CD14-positive monocyte (primary cell): ENCODE measurements around the gene WDPCP. TPM values are rescaled to one million over a fixed set of nuclear protein-coding genes. Genes with fewer than 3 reads are reported as not detected.

Source experiments
- DNase-seq, 3 donors: peaks; one replicate each; pipeline ENCODE4 v3.0.0-alpha.2; 2011 to 2022
- H2AFZ ChIP-seq: 2 replicates; pipeline ENCODE4 v1.6.0; 2012; ENCODE audit warnings: mild to moderate bottlenecking, low read depth, low read length, inconsistent platforms; ENCODE audit not compliant: insufficient read depth, poor library complexity, severe bottlenecking
- H3K27ac ChIP-seq, 2 donors: 1 replicate in 1 of 2; 2 replicates in 1 of 2; pipeline ENCODE4 v1.5.1; 2012 to 2013; ENCODE audit warnings: low read length in 2 of 2, control low read depth in 1 of 2, inconsistent platforms in 1 of 2, low read depth in 1 of 2, mild to moderate bottlenecking in 1 of 2
- H3K27me3 ChIP-seq, 2 donors: one replicate each; pipeline versions ENCODE4 v1.6.0 to v1.6.1; 2011 to 2013; ENCODE audit warnings: low read length in 2 of 2; ENCODE audit not compliant: control insufficient read depth in 2 of 2, insufficient read depth in 2 of 2
- H3K36me3 ChIP-seq, 2 donors: replicated peaks in 1 of 2; 1 replicate in 1 of 2; 2 replicates in 1 of 2; pipeline versions ENCODE4 v1.5.1 to v1.6.1; 2012 to 2013; ENCODE audit warnings: low read length in 2 of 2, control low read depth in 1 of 2, inconsistent platforms in 1 of 2, mild to moderate bottlenecking in 1 of 2; ENCODE audit not compliant: insufficient read depth in 2 of 2, control insufficient read depth in 1 of 2
- H3K4me1 ChIP-seq, 2 donors: 1 replicate in 1 of 2; 2 replicates in 1 of 2; pipeline versions ENCODE4 v1.5.1 to v1.6.1; 2012 to 2013; ENCODE audit warnings: low read length in 2 of 2, control low read depth in 1 of 2, inconsistent platforms in 1 of 2, mild to moderate bottlenecking in 1 of 2, moderate library complexity in 1 of 2; ENCODE audit not compliant: insufficient read depth in 2 of 2, control insufficient read depth in 1 of 2
- H3K4me2 ChIP-seq: replicated peaks from 2 replicates; pipeline ENCODE3; 2012; ENCODE audit warnings: low read length, moderate library complexity, mild to moderate bottlenecking; ENCODE audit not compliant: poor library complexity, severe bottlenecking; ENCODE audit errors: extremely low read depth
- H3K4me3 ChIP-seq, 3 experiments: fragments of 200-600 bp in 1 of 3; sonication (generic) in 1 of 3; replicated peaks in 1 of 3; 1 replicate in 2 of 3; 2 replicates in 1 of 3; pipeline ENCODE4 v1.5.1; 2011 to 2013; ENCODE audit warnings: low read length in 3 of 3, mild to moderate bottlenecking in 3 of 3, control low read depth in 2 of 3, low read depth in 2 of 3, inconsistent platforms in 1 of 3, moderate library complexity in 1 of 3
- H3K79me2 ChIP-seq: 2 replicates; pipeline ENCODE4 v1.6.0; 2012; ENCODE audit warnings: mild to moderate bottlenecking, control low read depth, inconsistent platforms, low read length, moderate library complexity; ENCODE audit not compliant: insufficient read depth
- H3K9ac ChIP-seq: 2 replicates; pipeline ENCODE4 v1.6.0; 2017; ENCODE audit warnings: low read length, mild to moderate bottlenecking; ENCODE audit not compliant: insufficient read depth, poor library complexity, severe bottlenecking
- H3K9me3 ChIP-seq, 2 donors: replicated peaks in 1 of 2; 1 replicate in 1 of 2; 2 replicates in 1 of 2; pipeline versions ENCODE4 v1.5.1 to v1.6.1; 2012 to 2013; ENCODE audit warnings: low read length in 2 of 2, control low read depth in 1 of 2; ENCODE audit not compliant: control insufficient read depth in 1 of 2, insufficient read depth in 1 of 2
- H4K20me1 ChIP-seq: 2 replicates; pipeline ENCODE4 v1.6.0; 2012; ENCODE audit warnings: mild to moderate bottlenecking, low read length, control low read depth, moderate library complexity; ENCODE audit not compliant: insufficient read depth
- H3K27ac Mint-ChIP-seq, 7 donors: one replicate each; pipeline ENCODE4 v1.8.0; 2020; ENCODE audit warnings: mild to moderate bottlenecking in 7 of 7, mixed read lengths in 7 of 7, moderate library complexity in 6 of 7, inconsistent platforms in 2 of 7
- H3K27me3 Mint-ChIP-seq, 3 donors: one replicate each; pipeline ENCODE4 v1.8.0; 2021 to 2022; ENCODE audit warnings: low read depth in 3 of 3, mild to moderate bottlenecking in 3 of 3, mixed read lengths in 3 of 3, moderate library complexity in 3 of 3, inconsistent platforms in 1 of 3
- H3K36me3 Mint-ChIP-seq, 2 donors: one replicate each; pipeline ENCODE4 v1.8.0; 2020; ENCODE audit warnings: mixed read lengths in 2 of 2, inconsistent platforms in 1 of 2, mild to moderate bottlenecking in 1 of 2
- H3K4me1 Mint-ChIP-seq: one replicate; pipeline ENCODE4 v1.8.0; 2020; ENCODE audit warnings: mild to moderate bottlenecking, mixed read lengths
- H3K4me3 Mint-ChIP-seq, 2 donors: one replicate each; pipeline ENCODE4 v1.8.0; 2020; ENCODE audit warnings: mild to moderate bottlenecking in 2 of 2, mixed read lengths in 2 of 2, moderate library complexity in 1 of 2
- H3K9me3 Mint-ChIP-seq, 7 donors: one replicate each; pipeline ENCODE4 v1.8.0; 2020 to 2022; ENCODE audit warnings: mixed read lengths in 7 of 7, mild to moderate bottlenecking in 6 of 7, moderate library complexity in 6 of 7, inconsistent platforms in 2 of 7
- WGBS: methylation state at CpG from one replicate; pipeline ENCODE4 v1.1.5; 2013; ENCODE audit warnings: missing lambda C conversion rate; ENCODE audit not compliant: insufficient coverage; 5-methylcytosine and 5-hydroxymethylcytosine counted together
- intact Hi-C, 2 donors: fragments of 100-400 bp; cut with micrococcal nuclease; formaldehyde crosslinking; loops; one replicate each; pipeline versions ENCODE4 v1.15.0 to v1.15.1; 2023
- polyA plus RNA-seq, 3 donors: library from polyadenylated mRNA; depleted of rRNA in 1 of 3; unstranded in 2 of 3; stranded (reverse) in 1 of 3; fragments of 300-500 nt in 2 of 3; fragments of >200 nt in 1 of 3; fragmentation: Illumina TruSeq in 2 of 3; gene quantifications; 1 replicate in 2 of 3; 2 replicates in 1 of 3; pipeline ENCODE4 v1.2.3, GENCODE V29; 2012 to 2021
- TF ChIP-seq, protein P1 (sequence below): fragments of 200-600 bp; IDR thresholded peaks from one replicate; pipeline ENCODE4 v1.8.0; 2022; ENCODE audit warnings: antibody characterized with exemption, mild to moderate bottlenecking

WDPCP gene
- polyA plus RNA-seq, 3 donors: 3.3 to 5.2 (median 3.7) TPM

DNA sequence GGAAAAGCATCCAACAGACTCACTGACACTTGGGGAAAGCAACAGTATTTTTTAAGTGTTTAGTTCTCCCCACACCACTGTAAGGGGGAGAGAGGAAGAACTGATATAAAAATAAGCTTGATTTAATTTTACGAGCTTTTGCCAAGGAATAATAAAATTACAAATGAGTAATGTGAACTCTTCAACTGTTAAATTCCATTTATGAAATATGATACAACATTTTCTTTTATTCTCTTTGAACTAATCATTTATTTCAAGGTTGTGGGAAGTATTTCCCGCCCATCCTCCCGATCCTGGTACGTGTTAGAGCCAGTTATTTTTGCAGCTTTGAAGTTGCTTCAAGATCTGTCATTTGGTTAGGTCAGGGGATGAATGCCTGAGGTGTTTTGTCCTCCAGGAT is 35.2 kb downstream of the WDPCP start:
- WGBS: no CpG with 5 or more reads among the region's 4 CpGs
- H3K4me2 ChIP-seq: no peak overlapping the region
- H3K4me3 Mint-ChIP-seq: no peak overlapping the region

DNA sequence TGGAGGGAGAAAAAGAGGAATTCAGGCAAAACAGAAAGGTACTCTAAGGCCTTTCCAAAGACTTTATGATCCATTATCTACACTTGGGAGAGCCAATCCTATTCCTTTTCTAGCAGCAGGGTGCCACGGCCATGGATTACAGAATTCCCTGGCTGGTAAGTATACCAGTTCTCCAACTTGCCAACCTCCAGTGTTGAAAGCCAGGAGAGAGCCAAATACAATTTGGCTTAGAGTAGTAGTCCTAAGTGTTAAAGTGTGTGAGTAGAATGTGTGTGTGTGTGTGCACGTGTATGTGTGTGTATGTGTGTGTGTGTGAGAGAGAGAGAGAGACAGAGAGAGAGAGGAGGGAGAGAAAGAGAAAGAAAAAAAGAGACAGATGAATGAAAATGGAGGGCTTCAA is 43.3 kb downstream of the WDPCP start:
- TF ChIP-seq, protein P1, sequence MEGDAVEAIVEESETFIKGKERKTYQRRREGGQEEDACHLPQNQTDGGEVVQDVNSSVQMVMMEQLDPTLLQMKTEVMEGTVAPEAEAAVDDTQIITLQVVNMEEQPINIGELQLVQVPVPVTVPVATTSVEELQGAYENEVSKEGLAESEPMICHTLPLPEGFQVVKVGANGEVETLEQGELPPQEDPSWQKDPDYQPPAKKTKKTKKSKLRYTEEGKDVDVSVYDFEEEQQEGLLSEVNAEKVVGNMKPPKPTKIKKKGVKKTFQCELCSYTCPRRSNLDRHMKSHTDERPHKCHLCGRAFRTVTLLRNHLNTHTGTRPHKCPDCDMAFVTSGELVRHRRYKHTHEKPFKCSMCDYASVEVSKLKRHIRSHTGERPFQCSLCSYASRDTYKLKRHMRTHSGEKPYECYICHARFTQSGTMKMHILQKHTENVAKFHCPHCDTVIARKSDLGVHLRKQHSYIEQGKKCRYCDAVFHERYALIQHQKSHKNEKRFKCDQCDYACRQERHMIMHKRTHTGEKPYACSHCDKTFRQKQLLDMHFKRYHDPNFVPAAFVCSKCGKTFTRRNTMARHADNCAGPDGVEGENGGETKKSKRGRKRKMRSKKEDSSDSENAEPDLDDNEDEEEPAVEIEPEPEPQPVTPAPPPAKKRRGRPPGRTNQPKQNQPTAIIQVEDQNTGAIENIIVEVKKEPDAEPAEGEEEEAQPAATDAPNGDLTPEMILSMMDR: no peak
- Mint-ChIP-seq H3K4me1 (peaks cover 2% of the 10 kb centered on the region), H3K36me3 (no peaks in the 10 kb centered on the region), H3K4me3 (no peak overlapping the region), H3K27me3 (no peaks in the 10 kb centered on the region), H3K9me3 (peaks cover 0 to 3% (median 0%) of the 10 kb centered on the region in 7 donors), H3K27ac (no peak overlapping the region)
- WGBS: 100% methylated on average over 1 of the region's 2 CpGs
- no peaks in the 10 kb centered on the region for H3K36me3 ChIP-seq
- no peak overlapping the region for H3K4me3 ChIP-seq
- no peaks in the 10 kb centered on the region for H3K4me1 ChIP-seq
- H3K27me3 ChIP-seq: no peaks in the 10 kb centered on the region
- no peaks in the 10 kb centered on the region for H4K20me1 ChIP-seq
- H3K4me2 ChIP-seq: no peak overlapping the region
- no peak overlapping the region for H2AFZ ChIP-seq
- intact Hi-C loops: no loop called here
- DNase-seq: no peak
- H3K27ac ChIP-seq: no peak overlapping the region
- no peaks in the 10 kb centered on the region for H3K9me3 ChIP-seq
- no peaks in the 10 kb centered on the region for H3K79me2 ChIP-seq
- no peak overlapping the region for H3K9ac ChIP-seq

More for the DNA sequence above, 35.2 kb downstream of the WDPCP start:
- Histone ChIP-seq H3K79me2 (no peaks in the 10 kb centered on the region), H2AFZ (no peak overlapping the region), H3K27ac (no peak overlapping the region), H3K4me1 (no peaks in the 10 kb centered on the region), H3K9ac (no peak overlapping the region), H3K36me3 (peaks cover 0 to 10% of the 10 kb centered on the region in 2 donors), H3K4me3 (no peak overlapping the region), H3K9me3 (peaks cover 0 to 12% of the 10 kb centered on the region in 2 donors), H3K27me3 (no peaks in the 10 kb centered on the region), H4K20me1 (no peaks in the 10 kb centered on the region)
- H3K27me3 Mint-ChIP-seq: no peaks in the 10 kb centered on the region
- H3K9me3 Mint-ChIP-seq: peaks cover 9 to 26% (median 13%) of the 10 kb centered on the region in 7 donors
- no peak overlapping the region for H3K27ac Mint-ChIP-seq
- peaks cover 6% of the 10 kb centered on the region for H3K4me1 Mint-ChIP-seq
- TF ChIP-seq, protein P1: no peak
- no peak for DNase-seq
- peaks cover 15 to 18% of the 10 kb centered on the region in 2 donors for H3K36me3 Mint-ChIP-seq
- intact Hi-C loops: no loop called here
